HepG2 (cell line): ENCODE data around the gene FSCN2. TPM values are rescaled to one million over a fixed set of nuclear protein-coding genes. Genes with fewer than 3 reads are reported as not detected.

Source experiments
- CHD4 ChIP-seq: fragments of 200-600 bp; sonication (generic); IDR thresholded peaks from 2 replicates; pipeline ENCODE4 v1.7.0; 2017; ENCODE audit warnings: mild to moderate bottlenecking, low read length, borderline replicate concordance
- MIER2 ChIP-seq: IDR thresholded peaks from 2 replicates; pipeline ENCODE4 v1.6.1; 2016; ENCODE audit warnings: missing biosample characterization, missing genetic modification reagents
- RCOR2 ChIP-seq: IDR thresholded peaks from 2 replicates; pipeline ENCODE4 v1.6.1; 2016; ENCODE audit warnings: missing biosample characterization, missing genetic modification reagents
- REL ChIP-seq: sonication (generic); formaldehyde crosslinking; conservative IDR thresholded peaks from 2 replicates; pipeline ENCODE4 v1.8.0; 2022; ENCODE audit warnings: mild to moderate bottlenecking, missing genetic modification reagents, moderate library complexity
- SALL2 ChIP-seq: sonication (generic); formaldehyde crosslinking; IDR thresholded peaks from 2 replicates; pipeline ENCODE4 v1.8.1; 2023; ENCODE audit warnings: mild to moderate bottlenecking, missing genetic modification reagents, inconsistent platforms
- ZNF124 ChIP-seq: sonication (generic); formaldehyde crosslinking; IDR thresholded peaks from 2 replicates; pipeline ENCODE4 v1.4.0; 2020; ENCODE audit warnings: missing genetic modification reagents
- ZNF207 ChIP-seq: fragments of 450-650 bp; IDR thresholded peaks from 2 replicates; pipeline ENCODE4 v1.6.1; 2016; ENCODE audit warnings: antibody characterized with exemption, borderline replicate concordance
- ZNF446 ChIP-seq: sonication (generic); formaldehyde crosslinking; IDR thresholded peaks from 2 replicates; pipeline ENCODE4 v1.5.0; 2020; ENCODE audit warnings: mild to moderate bottlenecking, missing genetic modification reagents
- ZSCAN31 ChIP-seq: sonication (generic); formaldehyde crosslinking; IDR thresholded peaks from 2 replicates; pipeline ENCODE4 v1.5.0; 2020; ENCODE audit warnings: low read depth, mild to moderate bottlenecking, missing genetic modification reagents
- polyA plus RNA-seq, 8 experiments: library from polyadenylated mRNA; depleted of rRNA in 3 of 8; stranded (reverse) in 7 of 8; unstranded in 1 of 8; fragments of >200 nt; fragmentation: Illumina TruSeq in 4 of 8; extraction: Trizol in 4 of 8; gene quantifications; 2 replicates each; pipeline versions ENCODE4 v1.2.1 to v1.2.3, GENCODE V29; 2011 to 2016; ENCODE audit warnings: low read depth in 4 of 8, missing spikeins in 1 of 8, mixed read lengths in 1 of 8; ENCODE audit not compliant: insufficient read depth in 1 of 8
- total RNA-seq, 5 experiments: library from RNA; depleted of rRNA; stranded (reverse); fragments of >200 nt; fragmentation: Illumina TruSeq; extraction: Trizol; gene quantifications; 2 replicates each; pipeline ENCODE4 v1.2.3, GENCODE V29; 2016; ENCODE audit warnings: low read depth in 1 of 5
- TF ChIP-seq, protein P1 (sequence below), 2 experiments: IDR thresholded peaks; 2 replicates each; pipeline ENCODE4 v1.6.1; 2011 to 2012; ENCODE audit warnings: low read length in 2 of 2, borderline replicate concordance in 1 of 2, low read depth in 1 of 2, mild to moderate bottlenecking in 1 of 2, moderate library complexity in 1 of 2
- TF ChIP-seq, protein P2 (sequence below): sonication (generic); formaldehyde crosslinking; IDR thresholded peaks from 2 replicates; pipeline ENCODE4 v1.5.0; 2020; ENCODE audit warnings: mild to moderate bottlenecking, missing genetic modification reagents, borderline replicate concordance
- TF ChIP-seq, protein P3 (sequence below): sonication (generic); formaldehyde crosslinking; IDR thresholded peaks from 2 replicates; pipeline ENCODE4 v1.4.0; 2020; ENCODE audit warnings: mild to moderate bottlenecking, missing genetic modification reagents
- TF ChIP-seq, protein P4 (sequence below): sonication (generic); formaldehyde crosslinking; IDR thresholded peaks from 2 replicates; pipeline ENCODE4 v1.5.1; 2020; ENCODE audit warnings: mild to moderate bottlenecking, missing genetic modification reagents
- TF ChIP-seq, protein P5 (sequence below): sonication (generic); formaldehyde crosslinking; IDR thresholded peaks from 2 replicates; pipeline ENCODE4 v1.8.0; 2022; ENCODE audit warnings: missing genetic modification reagents, low read depth, mild to moderate bottlenecking, borderline replicate concordance

Gene FSCN2
- total and polyA plus RNA-seq, 2 of the 13 experiments (the other 11 are each of a cell fraction or from before 2014, with no cell fraction given) = 0.09 TPM; not detected in 1

DNA sequence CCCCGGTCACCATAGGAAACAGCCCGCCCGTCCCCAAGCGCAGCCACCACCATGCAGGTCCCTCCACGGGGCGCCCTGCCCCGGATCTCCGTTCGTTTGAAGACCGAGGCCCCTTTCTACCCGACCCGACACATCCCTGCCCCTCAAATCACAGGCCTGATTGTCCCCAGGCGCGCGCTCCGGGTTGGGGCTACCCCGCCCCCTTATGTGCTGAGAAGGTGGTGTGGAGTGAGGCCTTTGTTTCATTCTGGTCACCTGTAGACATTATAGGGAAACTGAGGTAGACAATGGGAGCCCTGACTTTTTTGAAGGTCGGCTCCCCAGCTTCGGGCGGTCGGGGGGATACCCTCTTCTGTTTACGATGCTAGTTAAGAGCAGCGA lies 14.8 kb upstream of the FSCN2 start (continued):
- TF ChIP-seq, protein P1, sequence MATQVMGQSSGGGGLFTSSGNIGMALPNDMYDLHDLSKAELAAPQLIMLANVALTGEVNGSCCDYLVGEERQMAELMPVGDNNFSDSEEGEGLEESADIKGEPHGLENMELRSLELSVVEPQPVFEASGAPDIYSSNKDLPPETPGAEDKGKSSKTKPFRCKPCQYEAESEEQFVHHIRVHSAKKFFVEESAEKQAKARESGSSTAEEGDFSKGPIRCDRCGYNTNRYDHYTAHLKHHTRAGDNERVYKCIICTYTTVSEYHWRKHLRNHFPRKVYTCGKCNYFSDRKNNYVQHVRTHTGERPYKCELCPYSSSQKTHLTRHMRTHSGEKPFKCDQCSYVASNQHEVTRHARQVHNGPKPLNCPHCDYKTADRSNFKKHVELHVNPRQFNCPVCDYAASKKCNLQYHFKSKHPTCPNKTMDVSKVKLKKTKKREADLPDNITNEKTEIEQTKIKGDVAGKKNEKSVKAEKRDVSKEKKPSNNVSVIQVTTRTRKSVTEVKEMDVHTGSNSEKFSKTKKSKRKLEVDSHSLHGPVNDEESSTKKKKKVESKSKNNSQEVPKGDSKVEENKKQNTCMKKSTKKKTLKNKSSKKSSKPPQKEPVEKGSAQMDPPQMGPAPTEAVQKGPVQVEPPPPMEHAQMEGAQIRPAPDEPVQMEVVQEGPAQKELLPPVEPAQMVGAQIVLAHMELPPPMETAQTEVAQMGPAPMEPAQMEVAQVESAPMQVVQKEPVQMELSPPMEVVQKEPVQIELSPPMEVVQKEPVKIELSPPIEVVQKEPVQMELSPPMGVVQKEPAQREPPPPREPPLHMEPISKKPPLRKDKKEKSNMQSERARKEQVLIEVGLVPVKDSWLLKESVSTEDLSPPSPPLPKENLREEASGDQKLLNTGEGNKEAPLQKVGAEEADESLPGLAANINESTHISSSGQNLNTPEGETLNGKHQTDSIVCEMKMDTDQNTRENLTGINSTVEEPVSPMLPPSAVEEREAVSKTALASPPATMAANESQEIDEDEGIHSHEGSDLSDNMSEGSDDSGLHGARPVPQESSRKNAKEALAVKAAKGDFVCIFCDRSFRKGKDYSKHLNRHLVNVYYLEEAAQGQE (IDR thresholded peaks at IDR 0.05; ENCODE audit: borderline replicate concordance in 1 of 2, low read depth in 1 of 2, low read length in 2 of 2) = no peak
- TF ChIP-seq, protein P2, sequence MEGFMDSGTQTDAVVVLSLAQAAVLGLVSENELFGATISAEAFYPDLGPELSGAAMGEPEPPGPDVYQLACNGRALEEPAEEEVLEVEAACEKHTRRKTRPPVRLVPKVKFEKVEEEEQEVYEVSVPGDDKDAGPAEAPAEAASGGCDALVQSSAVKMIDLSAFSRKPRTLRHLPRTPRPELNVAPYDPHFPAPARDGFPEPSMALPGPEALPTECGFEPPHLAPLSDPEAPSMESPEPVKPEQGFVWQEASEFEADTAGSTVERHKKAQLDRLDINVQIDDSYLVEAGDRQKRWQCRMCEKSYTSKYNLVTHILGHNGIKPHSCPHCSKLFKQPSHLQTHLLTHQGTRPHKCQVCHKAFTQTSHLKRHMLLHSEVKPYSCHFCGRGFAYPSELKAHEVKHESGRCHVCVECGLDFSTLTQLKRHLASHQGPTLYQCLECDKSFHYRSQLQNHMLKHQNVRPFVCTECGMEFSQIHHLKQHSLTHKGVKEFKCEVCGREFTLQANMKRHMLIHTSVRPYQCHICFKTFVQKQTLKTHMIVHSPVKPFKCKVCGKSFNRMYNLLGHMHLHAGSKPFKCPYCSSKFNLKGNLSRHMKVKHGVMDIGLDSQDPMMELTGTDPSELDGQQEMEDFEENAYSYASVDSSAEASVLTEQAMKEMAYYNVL = no peak
- TF ChIP-seq CHD4 (peak; percentile 39; the same call in 1 of the 2 replicates), ZNF207 (no peak), ZNF124 (CRISPR knock-in tag) (peak; percentile 77), SALL2 (0 out of 2 replicates have a peak, but pooled peaks have one; percentile 34), ZNF446 (CRISPR knock-in tag) (no peak), MIER2 (CRISPR knock-in tag) (no peak), ZSCAN31 (CRISPR knock-in tag) (peak; percentile 82), RCOR2 (no peak), REL (CRISPR knock-in tag) (no peak)
- TF ChIP-seq, protein P3, sequence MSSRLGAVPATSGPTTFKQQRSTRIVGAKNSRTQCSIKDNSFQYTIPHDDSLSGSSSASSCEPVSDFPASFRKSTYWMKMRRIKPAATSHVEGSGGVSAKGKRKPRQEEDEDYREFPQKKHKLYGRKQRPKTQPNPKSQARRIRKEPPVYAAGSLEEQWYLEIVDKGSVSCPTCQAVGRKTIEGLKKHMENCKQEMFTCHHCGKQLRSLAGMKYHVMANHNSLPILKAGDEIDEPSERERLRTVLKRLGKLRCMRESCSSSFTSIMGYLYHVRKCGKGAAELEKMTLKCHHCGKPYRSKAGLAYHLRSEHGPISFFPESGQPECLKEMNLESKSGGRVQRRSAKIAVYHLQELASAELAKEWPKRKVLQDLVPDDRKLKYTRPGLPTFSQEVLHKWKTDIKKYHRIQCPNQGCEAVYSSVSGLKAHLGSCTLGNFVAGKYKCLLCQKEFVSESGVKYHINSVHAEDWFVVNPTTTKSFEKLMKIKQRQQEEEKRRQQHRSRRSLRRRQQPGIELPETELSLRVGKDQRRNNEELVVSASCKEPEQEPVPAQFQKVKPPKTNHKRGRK (CRISPR knock-in tag) = no peak
- TF ChIP-seq, protein P4, sequence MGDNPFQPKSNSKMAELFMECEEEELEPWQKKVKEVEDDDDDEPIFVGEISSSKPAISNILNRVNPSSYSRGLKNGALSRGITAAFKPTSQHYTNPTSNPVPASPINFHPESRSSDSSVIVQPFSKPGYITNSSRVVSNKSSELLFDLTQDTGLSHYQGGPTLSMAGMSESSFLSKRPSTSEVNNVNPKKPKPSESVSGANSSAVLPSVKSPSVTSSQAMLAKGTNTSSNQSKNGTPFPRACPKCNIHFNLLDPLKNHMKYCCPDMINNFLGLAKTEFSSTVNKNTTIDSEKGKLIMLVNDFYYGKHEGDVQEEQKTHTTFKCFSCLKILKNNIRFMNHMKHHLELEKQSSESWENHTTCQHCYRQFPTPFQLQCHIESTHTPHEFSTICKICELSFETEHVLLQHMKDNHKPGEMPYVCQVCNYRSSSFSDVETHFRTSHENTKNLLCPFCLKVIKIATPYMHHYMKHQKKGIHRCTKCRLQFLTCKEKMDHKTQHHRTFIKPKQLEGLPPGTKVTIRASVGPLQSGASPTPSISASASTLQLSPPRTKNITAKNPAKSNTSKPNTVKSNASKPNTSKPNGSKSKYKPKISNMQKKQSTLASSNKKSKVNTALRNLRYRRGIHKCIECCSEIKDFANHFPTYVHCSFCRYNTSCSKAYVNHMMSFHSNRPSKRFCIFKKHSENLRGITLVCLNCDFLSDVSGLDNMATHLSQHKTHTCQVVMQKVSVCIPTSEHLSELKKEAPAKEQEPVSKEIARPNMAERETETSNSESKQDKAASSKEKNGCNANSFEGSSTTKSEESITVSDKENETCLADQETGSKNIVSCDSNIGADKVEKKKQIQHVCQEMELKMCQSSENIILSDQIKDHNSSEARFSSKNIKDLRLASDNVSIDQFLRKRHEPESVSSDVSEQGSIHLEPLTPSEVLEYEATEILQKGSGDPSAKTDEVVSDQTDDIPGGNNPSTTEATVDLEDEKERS = 0 out of 2 replicates have a peak, but pooled peaks have one; percentile 60
- TF ChIP-seq, protein P5, sequence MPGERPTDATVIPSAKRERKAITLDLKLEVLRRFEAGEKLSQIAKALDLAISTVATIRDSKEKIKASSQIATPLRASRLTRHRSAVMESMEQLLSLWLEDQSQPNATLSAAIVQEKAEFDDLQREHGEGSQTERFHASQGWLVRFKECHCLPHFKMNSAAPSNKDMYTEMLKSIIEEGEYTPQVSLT (CRISPR knock-in tag) = no peak
